ENCODE results near the gene PARP12. TPM values are rescaled to one million over a fixed set of nuclear protein-coding genes. Genes with fewer than 3 reads are reported as not detected.

PARP12 gene
- total and polyA plus RNA-seq, 2 of the 13 experiments (the other 11 are each of a cell fraction or from before 2014, with no cell fraction given): 15.5 to 35.2 TPM

- TF ChIP-seq ZNF142 (CRISPR knock-in tag; IDR thresholded peaks at IDR 0.05) (peak; percentile 91), MATR3 (CRISPR knock-in tag; IDR thresholded peaks at IDR 0.05) (no peak), ZKSCAN5 (CRISPR knock-in tag; IDR thresholded peaks at IDR 0.05) (no peak), HNF1B (CRISPR knock-in tag; IDR thresholded peaks at IDR 0.05) (no peak), ZNF3 (CRISPR knock-in tag; IDR thresholded peaks at IDR 0.05) (no peak), ZNF619 (CRISPR knock-in tag; IDR thresholded peaks at IDR 0.05) (no peak), ZNF224 (CRISPR knock-in tag; IDR thresholded peaks at IDR 0.05) (no peak), MBNL3 (CRISPR knock-in tag; conservative IDR thresholded peaks at IDR 0.05) (no peak), MAX (IDR thresholded peaks at IDR 0.05) (peak; percentile 82), PBX3 (CRISPR knock-in tag; IDR thresholded peaks at IDR 0.05; ENCODE audit: borderline replicate concordance) (0 out of 2 replicates have a peak, but pooled peaks have one; percentile 50), HOMEZ (CRISPR knock-in tag; IDR thresholded peaks at IDR 0.05; ENCODE audit: low read depth) (no peak), ZNF790 (CRISPR knock-in tag; IDR thresholded peaks at IDR 0.05; ENCODE audit: borderline replicate concordance) (no peak; the same call in 1 of the 2 replicates), FOXK1 (CRISPR knock-in tag; IDR thresholded peaks at IDR 0.05; ENCODE audit: borderline replicate concordance, low read depth) (no peak; the same call in 1 of the 2 replicates), MED8 (CRISPR knock-in tag; IDR thresholded peaks at IDR 0.05; ENCODE audit: insufficient replicate concordance) (no peak), TFDP1 (CRISPR knock-in tag; IDR thresholded peaks at IDR 0.05; ENCODE audit: borderline replicate concordance) (peak; percentile 46; the same call in 1 of the 2 replicates), ERF (CRISPR knock-in tag; IDR thresholded peaks at IDR 0.05) (no peak; the same call in 1 of the 2 replicates)
Observed at GRCh38 chr7:140062528-140063299, at the start of gene PARP12 (continued).
